HUDEP-2 (cell line): ENCODE measurements around the gene CRLF2.
"Not testable (repeated sequence)": the region's sequence is repeated elsewhere in the genome, so short reads cannot be mapped to it uniquely, and the experiment has no call there.

Experiments
- DNase-seq, 76 experiments: peaks; one replicate each; lab custom pipeline; 2025; ENCODE audit not compliant: unreplicated experiment in 76 of 76; lab: John Stamatoyannopoulos, UW

The CRLF2 gene

DNA sequence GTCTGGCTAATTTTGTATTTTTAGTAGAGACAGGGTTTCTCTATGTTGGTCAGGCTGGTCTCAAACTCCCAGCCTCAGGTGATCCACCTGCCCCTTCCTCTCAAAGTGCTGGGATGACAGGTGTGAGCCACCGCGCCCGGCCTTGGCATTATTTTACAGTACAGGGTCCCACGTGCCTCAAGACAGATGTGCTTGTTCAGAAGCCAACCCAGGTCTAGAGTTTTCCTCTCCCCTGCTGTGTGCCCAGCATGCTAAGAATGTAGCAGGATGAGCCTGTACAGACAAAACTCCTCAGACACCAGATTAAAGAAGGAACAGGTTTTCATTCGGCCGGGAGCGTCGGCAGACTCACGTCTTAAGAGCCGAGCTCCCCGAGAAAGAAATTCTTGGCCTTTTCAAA, 42.2 kb downstream of the CRLF2 start:
- no peak for DNase-seq

DNA sequence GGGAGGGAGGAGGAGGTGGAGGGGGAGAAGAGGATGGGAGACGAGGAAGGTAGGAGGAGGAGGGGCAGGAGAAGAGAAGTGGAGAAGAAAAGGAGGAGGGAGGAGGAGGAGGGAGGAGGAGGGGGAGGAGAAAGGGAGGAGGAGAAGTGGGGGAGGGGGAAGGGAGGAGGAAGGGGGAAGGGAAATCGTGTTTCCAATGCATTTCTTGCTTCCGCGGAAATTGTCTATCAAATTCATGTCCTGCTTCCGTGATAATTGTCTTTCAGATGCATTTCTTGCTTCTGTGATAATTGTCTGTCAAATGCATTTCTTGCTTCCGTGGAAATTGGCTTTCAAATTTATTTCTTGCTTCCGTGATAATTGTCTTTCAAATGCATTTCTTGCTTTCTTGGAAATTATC, 43.3 kb downstream of the CRLF2 start:
- DNase-seq: no peak

DNA sequence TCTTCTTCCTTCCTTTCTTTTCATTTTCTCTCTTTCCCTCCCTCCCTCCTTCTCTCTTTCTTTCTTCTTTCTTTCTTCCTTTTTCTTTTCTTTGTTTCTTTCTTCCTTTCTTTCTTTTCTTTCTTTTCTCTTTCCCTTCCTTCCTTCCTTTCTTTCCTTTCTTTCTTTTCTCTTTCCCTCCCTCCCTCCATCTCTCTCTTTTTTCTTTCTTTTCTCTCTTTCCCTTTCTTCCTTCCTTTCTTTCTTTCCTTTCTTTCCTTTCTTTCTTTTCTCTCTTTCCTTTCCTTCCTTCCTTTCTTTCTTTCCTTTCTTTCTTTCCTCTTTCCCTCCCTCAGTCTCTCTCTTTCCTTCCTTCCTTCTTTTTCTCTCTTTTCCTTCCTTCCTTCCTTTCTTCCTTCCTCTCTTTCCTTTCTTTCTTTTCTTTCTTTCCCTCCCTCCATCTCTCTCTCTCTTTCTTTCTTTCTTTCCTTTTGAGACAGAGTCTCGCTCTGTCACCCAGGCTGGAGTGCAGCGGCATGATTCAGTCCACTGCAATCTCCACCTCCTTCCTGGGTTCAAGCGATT, 44.4 kb downstream of the CRLF2 start:
- no peak for DNase-seq

DNA sequence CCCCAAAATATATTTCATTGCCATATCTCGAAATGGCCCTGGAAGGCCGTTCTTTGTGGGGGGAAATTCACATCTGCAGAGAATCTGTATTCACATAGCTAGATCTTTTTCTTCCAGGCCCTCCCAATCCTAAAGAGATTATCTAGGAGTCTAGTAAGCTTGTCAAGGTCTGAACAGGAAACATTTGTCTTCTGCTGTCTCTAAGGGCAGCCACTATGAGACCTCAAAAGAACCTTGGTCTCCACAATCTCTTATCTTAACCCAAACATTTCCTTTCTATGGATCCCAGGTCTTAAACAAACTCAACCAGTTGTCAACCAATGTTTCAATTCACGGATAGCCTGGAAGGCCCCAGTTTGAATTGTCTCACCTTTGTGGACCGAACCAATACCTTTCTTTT, 45.0 kb downstream of the CRLF2 start:
- no peak for DNase-seq

DNA sequence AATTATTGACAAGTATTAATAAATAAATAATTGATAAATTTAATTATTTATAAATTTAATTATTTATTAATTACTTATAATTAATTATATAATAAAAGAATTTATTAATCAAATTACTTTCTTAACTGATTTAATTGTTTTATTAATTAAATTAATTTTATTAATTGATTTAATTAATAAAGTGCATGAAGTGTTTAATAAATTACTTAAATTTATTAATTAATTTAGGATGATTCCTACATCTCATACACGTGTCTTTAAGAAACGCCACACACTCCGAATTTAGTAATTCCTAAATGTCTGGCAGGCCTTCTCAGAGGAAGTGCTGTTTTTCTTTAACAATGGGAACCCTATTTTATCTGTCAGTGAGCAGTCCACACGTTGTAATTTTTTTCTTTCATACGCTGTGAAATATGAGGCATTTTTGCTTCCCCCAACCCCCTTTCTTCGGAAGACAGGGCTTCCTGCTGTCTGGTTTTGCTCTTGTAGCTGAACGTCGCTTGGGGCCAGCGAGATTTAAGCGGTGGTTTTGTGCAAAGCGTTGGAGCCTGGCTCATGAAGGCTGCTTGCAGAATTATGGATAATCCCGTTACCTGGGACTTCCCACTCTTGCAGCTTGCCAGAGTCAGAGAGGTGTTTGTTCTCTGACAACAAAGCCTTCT, 46.8 kb downstream of the CRLF2 start:
- DNase-seq: no peak

DNA sequence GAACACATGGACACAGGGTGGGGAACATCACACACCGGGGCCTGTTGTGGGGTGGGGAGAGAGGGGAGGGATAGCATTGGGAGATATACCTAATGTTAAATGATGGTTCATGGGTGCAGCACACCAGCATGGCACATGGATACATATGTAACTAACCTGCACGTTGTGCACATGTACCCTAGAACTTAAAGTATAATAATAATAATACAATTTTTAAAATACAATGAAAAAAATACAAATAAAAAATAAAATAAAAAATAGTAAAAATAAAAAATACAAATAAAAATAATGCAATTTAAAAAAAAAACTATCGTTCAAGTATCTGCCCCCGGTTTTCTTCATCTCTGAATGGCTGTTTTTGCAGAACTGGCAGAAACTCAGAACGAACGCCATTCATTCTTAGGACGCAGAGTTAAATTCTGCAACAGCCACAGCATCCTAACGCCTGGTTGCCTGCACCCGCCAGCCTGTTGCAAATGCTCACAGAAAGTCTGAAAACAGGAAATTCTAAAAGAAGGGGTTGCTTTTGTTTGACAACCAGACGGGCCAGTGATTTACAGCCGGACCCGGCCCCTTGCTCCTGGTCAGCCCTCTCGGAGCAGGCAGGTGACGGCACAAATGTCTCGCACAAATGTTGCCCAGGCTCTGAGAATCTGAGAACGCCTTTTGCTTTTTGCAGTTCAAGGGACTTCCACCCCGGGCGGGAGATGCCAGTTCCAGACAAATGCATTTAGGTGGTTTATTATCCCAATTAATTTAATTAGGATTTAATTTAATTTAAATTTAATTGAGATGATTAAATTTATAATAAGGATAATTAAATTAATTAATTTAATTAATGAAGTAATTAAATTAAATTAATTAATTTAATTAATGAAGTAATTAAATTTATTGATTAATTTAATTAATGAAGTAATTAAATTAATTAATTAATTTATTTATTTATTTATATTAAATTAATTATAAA, 47.8 kb downstream of the CRLF2 start:
- DNase-seq: no peak

DNA sequence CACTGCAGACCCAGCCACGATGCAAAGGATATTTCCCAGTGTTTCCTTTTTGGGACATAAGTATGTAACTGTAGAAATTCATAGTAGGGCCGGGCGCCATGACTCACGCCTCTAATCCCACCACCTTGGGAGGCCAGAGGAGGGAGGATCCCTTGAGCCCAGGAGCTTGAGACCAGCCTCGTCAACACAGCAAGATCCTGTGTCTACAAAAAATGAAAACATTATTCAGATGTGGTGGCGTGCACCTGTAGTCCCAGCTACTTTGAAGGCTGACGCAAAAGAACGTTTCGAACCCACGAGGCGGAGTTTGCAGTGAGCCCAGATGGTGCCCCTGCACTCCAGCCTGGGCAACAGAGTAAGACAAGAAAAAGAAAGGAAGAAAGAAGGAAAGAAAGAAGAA, 49.2 kb downstream of the CRLF2 start:
- no peak for DNase-seq

DNA sequence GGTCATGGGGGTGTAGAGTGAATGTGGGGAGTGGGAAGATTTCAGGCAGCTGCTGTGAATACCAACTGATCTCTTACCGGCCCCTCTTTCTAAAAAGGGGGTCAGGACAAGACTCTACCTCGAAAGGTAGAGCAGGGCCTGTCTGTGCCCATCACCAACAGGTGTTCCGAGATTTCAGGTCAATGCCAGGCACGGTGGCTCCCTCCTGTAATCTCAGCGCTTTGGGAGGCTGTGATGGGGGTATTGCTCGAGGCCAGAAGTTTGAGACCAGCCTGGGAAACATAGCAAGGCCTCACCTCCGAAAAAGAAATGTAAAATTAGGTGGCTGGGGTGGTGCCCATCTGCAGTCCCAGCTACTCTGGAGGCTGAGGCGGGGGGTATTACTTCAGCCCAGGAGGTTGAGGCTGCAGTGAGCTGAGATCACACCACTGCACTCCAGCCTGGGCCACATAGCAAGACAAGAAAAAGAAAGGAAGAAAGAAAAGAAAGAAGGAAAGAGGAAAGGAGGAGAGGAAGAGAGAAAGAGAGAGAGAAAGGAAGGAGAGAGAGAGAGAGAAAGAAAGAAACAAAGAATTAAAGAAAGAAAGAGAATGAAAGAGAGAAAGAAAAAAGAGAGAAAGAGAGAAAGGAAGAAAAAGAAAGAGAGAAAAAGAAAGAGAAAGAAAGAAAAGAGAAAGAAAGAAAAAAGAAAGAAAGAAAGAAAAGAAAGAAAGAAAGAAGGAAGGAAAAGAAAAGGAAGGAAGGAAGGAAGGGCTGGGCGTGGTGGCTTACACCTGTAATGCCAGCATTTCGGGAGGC, 50.1 kb downstream of the CRLF2 start:
- no peak for DNase-seq

DNA sequence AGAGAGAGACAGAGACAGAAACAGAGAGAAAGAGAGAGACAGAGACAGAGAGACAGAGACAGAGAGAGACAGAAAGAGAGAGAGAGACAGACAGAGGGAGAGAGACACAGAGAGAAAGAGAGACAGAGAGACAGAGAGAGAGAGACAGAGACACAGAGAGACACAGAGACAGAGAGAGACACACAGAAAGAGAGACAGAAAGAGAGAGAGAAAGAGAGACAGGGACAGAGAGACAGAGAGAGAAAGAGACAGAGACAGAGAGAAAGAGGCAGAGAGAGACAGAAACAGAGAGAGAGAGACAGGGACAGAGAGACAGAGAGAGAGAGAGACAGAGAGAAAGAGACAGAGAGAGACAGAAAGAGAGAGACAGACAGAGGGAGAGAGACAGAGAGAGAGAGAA, 52.9 kb downstream of the CRLF2 start:
- no peak for DNase-seq

DNA sequence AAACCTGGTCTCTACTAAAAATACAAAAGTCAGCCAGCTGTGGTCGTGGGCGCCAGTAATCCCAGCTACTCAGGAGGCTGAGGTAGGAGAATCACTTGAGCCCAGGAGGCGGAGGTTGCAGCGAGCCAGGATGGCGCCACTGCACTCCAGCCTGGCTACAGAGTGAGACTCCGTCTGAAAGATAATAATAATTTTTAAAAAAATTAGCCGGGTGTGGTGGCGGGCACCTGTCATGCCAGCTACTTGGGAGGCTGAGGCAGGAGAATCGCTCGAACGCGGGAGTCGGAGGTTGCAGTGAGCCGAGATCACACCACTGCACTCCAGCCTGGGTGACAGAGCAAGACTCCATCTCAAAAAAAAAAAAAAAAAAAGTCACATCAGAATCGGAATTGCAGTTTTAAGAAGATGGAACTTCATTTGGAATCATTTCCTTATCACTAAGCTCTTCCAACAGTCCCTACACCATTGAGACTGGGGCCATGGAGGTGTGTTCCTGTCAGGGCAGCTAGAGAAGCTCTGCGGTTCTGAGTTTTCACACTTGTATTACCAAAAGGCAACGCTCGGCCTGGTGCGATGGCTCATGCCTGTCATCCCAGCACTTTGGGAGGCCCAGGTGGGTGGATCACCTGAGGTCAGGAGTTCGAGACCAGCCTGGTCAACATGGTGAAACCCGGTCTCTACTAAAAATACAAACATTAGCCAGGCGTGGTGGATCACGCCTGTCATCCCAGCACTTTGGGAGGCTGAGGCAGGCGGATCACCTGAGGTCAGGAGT, 55.6 kb downstream of the CRLF2 start:
- DNase-seq: not testable (repeated sequence)

DNA sequence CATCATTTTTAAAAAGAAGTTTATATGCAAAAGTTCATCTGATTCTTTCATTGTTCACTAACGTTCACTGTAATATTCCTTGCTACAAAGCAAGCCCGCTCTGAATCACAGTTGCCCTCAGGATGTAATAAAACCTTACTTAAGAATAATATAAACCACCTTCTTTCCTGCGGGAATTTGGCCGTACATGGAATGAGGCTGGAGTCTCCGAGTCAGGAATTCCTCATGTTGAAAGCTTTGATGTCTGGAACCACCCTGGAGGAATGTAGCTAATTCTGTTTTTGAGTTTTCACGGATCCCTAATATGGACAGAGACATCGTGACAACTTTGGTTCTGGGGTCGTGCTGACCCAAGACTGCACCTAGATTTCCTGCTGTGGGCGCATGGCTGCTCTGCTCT, 58.5 kb downstream of the CRLF2 start:
- no peak for DNase-seq

DNA sequence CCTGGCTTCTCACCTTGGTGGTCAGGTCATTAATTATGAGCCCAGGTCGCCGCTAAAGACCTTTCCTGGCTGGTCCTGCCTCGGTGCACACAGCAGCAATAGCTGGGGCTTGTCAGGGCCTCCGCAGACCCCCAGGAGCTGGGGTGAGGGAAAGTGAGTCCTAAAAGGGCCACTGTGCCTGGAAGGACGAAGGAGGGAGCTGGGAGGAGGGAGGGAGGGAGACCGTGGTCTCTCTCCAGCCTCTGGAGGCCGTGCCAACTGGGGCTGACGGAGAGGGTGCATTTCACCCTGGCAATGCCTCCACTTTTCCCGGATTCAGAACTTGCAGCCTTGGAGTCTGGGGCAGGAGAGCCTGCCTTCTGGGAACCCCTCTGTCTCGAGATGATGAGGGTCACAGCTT, 60.4 kb downstream of the CRLF2 start:
- DNase-seq: no peak

DNA sequence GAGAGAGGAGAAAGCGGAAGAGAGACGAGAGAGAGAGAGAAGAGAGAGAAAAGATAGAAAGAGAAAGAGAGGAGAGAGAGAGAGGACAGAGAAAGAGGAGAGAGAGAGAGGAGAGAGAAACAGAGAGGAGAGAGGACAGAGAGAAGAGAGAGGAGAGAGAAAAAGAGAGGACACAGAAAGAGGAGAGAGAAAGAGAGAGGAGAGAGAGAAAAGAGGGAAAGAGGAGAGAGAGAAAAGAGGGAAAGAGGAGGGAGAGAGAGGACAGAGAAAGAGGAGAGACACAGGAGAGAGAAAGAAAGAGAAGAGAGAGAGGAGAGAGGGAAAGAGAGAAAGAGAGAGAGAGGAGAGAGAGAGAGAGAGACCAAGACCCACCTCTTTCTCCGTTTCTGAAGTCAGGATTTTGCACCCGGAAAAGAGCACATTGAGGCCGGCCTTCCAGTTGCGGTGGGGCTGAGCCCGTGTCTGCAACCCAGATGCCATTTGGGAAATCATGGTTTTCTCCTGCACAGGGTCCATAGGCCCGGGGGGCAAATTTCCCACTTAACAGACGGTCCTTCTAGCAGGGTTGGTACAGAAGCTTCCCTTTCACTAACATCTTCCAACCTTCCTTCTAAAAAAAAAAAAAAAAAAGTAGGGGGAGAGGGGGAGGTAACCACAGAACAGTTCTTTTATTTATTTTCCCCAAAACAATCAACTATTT, 60.9 kb downstream of the CRLF2 start:
- DNase-seq: no peak

DNA sequence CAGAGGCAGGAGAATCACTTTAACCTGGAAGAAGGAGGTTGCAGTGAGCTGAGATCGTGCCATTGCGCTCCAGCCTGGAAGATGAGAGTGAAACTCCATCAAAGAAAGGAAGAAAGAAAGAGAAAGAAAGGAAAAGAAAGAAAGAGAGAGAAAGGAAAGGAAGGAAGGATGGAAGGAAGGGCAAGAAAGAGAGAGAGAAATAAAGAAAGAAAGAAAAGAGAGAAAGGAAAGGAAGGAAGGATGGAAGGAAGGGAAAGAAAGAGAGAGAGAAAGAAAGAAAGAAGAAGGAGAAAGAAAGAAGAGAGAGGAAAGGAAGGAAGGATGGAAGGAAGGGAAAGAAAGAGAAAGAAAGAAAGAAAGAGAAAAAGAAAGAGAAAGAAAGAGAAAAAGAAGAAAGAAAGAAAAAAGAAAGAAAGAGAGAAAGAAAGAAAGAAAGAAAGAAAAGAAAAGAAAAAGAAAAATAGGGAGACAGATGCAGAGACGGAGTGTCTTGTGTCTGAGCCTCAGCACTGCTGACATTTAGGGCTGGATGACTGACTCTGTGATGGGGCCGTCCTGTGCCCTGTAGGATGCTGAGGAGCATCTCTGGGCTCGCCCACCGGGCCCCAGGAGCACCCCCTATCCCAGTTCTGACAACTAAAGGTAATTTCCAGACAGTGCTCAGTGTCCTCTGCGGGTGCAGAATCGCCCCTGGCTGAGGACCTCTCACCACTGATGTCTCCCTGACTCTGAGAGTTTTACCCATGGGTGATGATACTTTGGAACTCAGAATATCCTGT, 61.7 kb downstream of the CRLF2 start:
- no peak for DNase-seq

DNA sequence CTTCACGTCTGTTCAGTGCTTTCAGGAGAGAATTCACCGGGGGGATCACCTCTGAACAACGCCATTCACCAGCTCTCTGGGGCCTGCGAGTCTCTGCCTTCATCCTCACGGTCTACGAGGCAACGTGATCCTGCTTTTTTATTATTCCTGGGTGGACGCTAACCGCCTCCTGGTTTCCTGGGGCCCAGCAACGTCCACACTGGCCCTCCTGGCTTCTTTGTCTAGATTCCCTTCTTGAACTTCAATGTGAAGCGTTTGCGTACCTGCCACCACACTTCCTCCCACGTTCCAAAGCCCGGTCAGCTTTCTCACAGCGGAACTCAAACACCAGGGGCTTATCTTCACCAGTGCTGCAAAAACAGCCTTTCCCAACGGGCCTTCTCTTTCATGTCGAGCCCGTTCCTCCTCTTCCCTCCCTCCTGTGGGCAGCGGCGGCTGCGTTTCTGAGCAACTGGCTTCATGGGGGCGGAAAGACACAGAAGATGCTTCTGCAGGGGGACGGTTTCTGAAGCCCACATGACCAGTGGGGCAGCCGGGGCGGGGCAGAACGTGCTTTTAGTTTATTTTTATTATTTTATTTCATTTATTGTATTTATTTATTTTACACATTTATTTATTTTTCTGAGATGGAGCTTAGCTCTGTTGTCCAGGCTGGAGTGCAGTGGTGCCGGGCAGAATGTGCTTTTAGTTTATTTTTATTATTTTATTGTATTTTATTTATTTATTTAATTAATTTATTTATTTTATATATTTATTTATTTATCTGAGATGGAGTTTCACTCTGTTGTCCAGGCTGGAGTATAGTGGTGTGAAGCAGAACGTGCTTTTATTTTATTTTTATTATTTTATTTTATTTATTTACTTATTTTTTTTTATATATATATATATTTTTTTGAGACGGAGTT, 64.6 kb downstream of the CRLF2 start:
- DNase-seq: no peak

DNA sequence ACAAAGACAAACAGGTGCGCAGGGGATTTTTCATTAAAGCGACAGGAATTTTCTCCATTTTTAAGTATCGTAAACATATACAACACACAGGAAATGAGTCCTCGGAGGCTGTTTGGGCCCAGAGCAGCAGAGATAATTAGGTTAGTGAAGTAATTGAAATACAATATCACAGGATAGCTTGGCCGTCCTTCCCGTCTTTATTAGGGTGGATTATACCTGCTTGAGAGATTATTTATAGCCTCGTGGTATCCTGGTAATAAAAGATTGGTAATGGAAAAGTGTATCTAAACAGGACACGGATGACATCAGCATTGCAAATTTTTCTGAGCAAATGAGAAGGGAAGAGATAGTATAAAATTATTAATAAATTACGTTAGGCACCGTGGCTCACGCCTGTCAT, 68.2 kb downstream of the CRLF2 start:
- DNase-seq: no peak
